GM23338 (cell line): ENCODE measurements around the gene TRPM3. TPM values are rescaled to one million over a fixed set of nuclear protein-coding genes. Genes with fewer than 3 reads are reported as not detected.

ENCODE experiments used
- ATAC-seq: fragments of 200-7000 bp; cut with Tn5 transposase; 3 replicates; pipeline ENCODE4 v1.9.1; 2020
- DNase-seq: peaks from one replicate; pipeline ENCODE4 v3.0.0-alpha.2; 2015; ENCODE audit warnings: low spot score
- H2AFZ ChIP-seq: fragments of 200-600 bp; sonication (generic); 2 replicates; pipeline ENCODE4 v1.8.0; 2016; ENCODE audit warnings: antibody characterized with exemption, mild to moderate bottlenecking, moderate library complexity
- H3F3A ChIP-seq: fragments of 200-600 bp; sonication (generic); replicated peaks from 2 replicates; pipeline ENCODE4 v1.8.0; 2017; ENCODE audit warnings: antibody characterized with exemption, mixed run types, low read depth
- H3K27ac ChIP-seq: fragments of 200-600 bp; sonication (generic); 2 replicates; pipeline ENCODE4 v1.6.1; 2016; ENCODE audit warnings: low read depth
- H3K27me3 ChIP-seq: fragments of 200-600 bp; sonication (generic); 2 replicates; pipeline ENCODE4 v1.8.0; 2016; ENCODE audit warnings: mild to moderate bottlenecking, mixed run types, moderate library complexity; ENCODE audit not compliant: insufficient read depth
- H3K36me3 ChIP-seq: fragments of 200-600 bp; sonication (generic); 2 replicates; pipeline ENCODE4 v1.8.0; 2016; ENCODE audit warnings: mild to moderate bottlenecking; ENCODE audit not compliant: insufficient read depth
- H3K4me1 ChIP-seq: fragments of 200-600 bp; sonication (generic); 2 replicates; pipeline ENCODE4 v1.8.0; 2016; ENCODE audit warnings: mild to moderate bottlenecking, moderate library complexity; ENCODE audit not compliant: insufficient read depth
- H3K4me2 ChIP-seq: fragments of 200-600 bp; sonication (generic); 2 replicates; pipeline ENCODE4 v1.7.1; 2017; ENCODE audit warnings: mixed run types
- H3K4me3 ChIP-seq: fragments of 200-600 bp; sonication (generic); 2 replicates; pipeline ENCODE4 v1.6.1; 2016; ENCODE audit warnings: mixed run types
- H3K79me2 ChIP-seq: fragments of 200-600 bp; sonication (generic); replicated peaks from 2 replicates; pipeline ENCODE4 v1.8.0; 2017; ENCODE audit warnings: mild to moderate bottlenecking; ENCODE audit not compliant: insufficient read depth
- H3K9me2 ChIP-seq: fragments of 200-600 bp; sonication (generic); 2 replicates; pipeline ENCODE4 v1.8.0; 2017; ENCODE audit not compliant: insufficient read depth
- H4K20me1 ChIP-seq: fragments of 200-600 bp; sonication (generic); replicated peaks from 2 replicates; pipeline ENCODE4 v1.8.0; 2017; ENCODE audit warnings: mild to moderate bottlenecking; ENCODE audit not compliant: insufficient read depth
- H3K27ac Mint-ChIP-seq: 2 replicates; pipeline ENCODE4 v1.8.0; 2020; ENCODE audit warnings: inconsistent platforms, mild to moderate bottlenecking, moderate library complexity, mixed read lengths
- H3K27me3 Mint-ChIP-seq: 3 replicates; pipeline ENCODE4 v1.8.0; 2022; ENCODE audit warnings: low read depth, mild to moderate bottlenecking, moderate library complexity, mixed read lengths, inconsistent platforms; ENCODE audit not compliant: insufficient read depth, poor library complexity
- H3K36me3 Mint-ChIP-seq: 3 replicates; pipeline ENCODE4 v1.8.0; 2021; ENCODE audit warnings: low read depth, mild to moderate bottlenecking, inconsistent platforms, moderate library complexity, mixed read lengths
- H3K4me1 Mint-ChIP-seq: 3 replicates; pipeline ENCODE4 v1.8.0; 2020; ENCODE audit warnings: mild to moderate bottlenecking, inconsistent platforms, mixed read lengths
- H3K4me3 Mint-ChIP-seq: 3 replicates; pipeline ENCODE4 v1.8.0; 2021; ENCODE audit warnings: moderate library complexity, mild to moderate bottlenecking, inconsistent platforms, mixed read lengths
- H3K9me3 Mint-ChIP-seq: 3 replicates; pipeline ENCODE4 v1.8.0; 2020; ENCODE audit warnings: moderate library complexity, mild to moderate bottlenecking, inconsistent platforms, mixed read lengths
- CTCF ChIP-seq, 2 experiments: fragments of 200-600 bp in 1 of 2; sonication (generic) in 1 of 2; conservative IDR thresholded peaks; 2 replicates each; pipeline versions ENCODE4 v1.5.1 to v1.6.1; 2016 to 2017; ENCODE audit warnings: antibody characterized with exemption in 2 of 2, low read depth in 2 of 2, mild to moderate bottlenecking in 2 of 2, moderate library complexity in 1 of 2
- ETS1 ChIP-seq: IDR thresholded peaks from 2 replicates; pipeline ENCODE4 v1.6.1; 2016; ENCODE audit warnings: antibody characterized with exemption
- EZH2phosphoT487 ChIP-seq: fragments of 200-600 bp; sonication (generic); IDR thresholded peaks from one replicate; pipeline ENCODE4 v1.8.1; 2018; ENCODE audit warnings: antibody characterized with exemption; ENCODE audit not compliant: unreplicated experiment
- NANOG ChIP-seq: IDR thresholded peaks from 2 replicates; pipeline ENCODE4 v1.6.1; 2016; ENCODE audit warnings: antibody characterized with exemption, borderline replicate concordance
- ZNF114 ChIP-seq: fragments of 250-450 bp; sonication (Bioruptor Pico); IDR thresholded peaks from 2 replicates; pipeline ENCODE4 v1.5.0; 2020; ENCODE audit warnings: mild to moderate bottlenecking, moderate library complexity
- polyA plus RNA-seq: library from polyadenylated mRNA; unstranded; fragments of >200 nt; fragmentation: Nextera tagmentation; extraction: Ambion mirVana; gene quantifications from 2 replicates; pipeline ENCODE4 v1.2.1, GENCODE V29; 2016
- total RNA-seq: library from RNA; depleted of rRNA; stranded (reverse); fragments of >200 nt; shearing (Covaris generic); gene quantifications from 2 replicates; pipeline ENCODE4 v1.2.3, GENCODE V29; 2014
- TF ChIP-seq, protein P1 (sequence below): IDR thresholded peaks from one replicate; pipeline ENCODE4 v1.6.1; 2018; ENCODE audit warnings: antibody characterized with exemption; ENCODE audit not compliant: unreplicated experiment

The TRPM3 gene
- total and polyA plus RNA-seq, 2 experiments from 2014 or later, result 2.8 to 8.2 TPM

GRCh38 chr9:70986984-70987383, 134.4 kb downstream of the TRPM3 start:
- Histone ChIP-seq H3F3A (no peaks in the 10 kb centered on the region), H2AFZ (no peak overlapping the region), H3K27me3 (no peaks in the 10 kb centered on the region), H3K36me3 (no peaks in the 10 kb centered on the region), H3K4me1 (no peaks in the 10 kb centered on the region), H4K20me1 (no peaks in the 10 kb centered on the region), H3K79me2 (no peaks in the 10 kb centered on the region), H3K4me3 (no peak overlapping the region), H3K27ac (no peak overlapping the region), H3K9me2 (0 out of 2 replicates have a peak, but pooled peaks cover 14% of the 10 kb centered on the region), H3K4me2 (no peak overlapping the region)
- no peaks in the 10 kb centered on the region for H3K27me3 Mint-ChIP-seq
- no peak overlapping the region for H3K27ac Mint-ChIP-seq
- DNase-seq (no peak), ATAC-seq (no peak)
- no peak overlapping the region for H3K4me3 Mint-ChIP-seq
- no peaks in the 10 kb centered on the region for H3K4me1 Mint-ChIP-seq
- H3K36me3 Mint-ChIP-seq, result no peaks in the 10 kb centered on the region
- TF ChIP-seq NANOG (no peak), CTCF (conservative IDR thresholded peaks at IDR 0.05; ENCODE audit: low read depth in 2 of 2) (no peak)
- no peaks in the 10 kb centered on the region; the same call in 2 of the 3 replicates for H3K9me3 Mint-ChIP-seq

GRCh38 chr9:70983723-70984295, 137.6 kb downstream of the TRPM3 start:
- no peak for DNase-seq
- Mint-ChIP-seq H3K4me3 (no peak overlapping the region), H3K4me1 (peaks cover 6% of the 10 kb centered on the region; the same call in 1 of the 3 replicates), H3K36me3 (no peaks in the 10 kb centered on the region), H3K27me3 (no peaks in the 10 kb centered on the region), H3K9me3 (no peaks in the 10 kb centered on the region; the same call in 2 of the 3 replicates), H3K27ac (no peak overlapping the region)
- Histone ChIP-seq H3K27me3 (no peaks in the 10 kb centered on the region), H3K4me1 (no peaks in the 10 kb centered on the region), H3F3A (no peaks in the 10 kb centered on the region), H3K4me3 (no peak overlapping the region), H2AFZ (no peak overlapping the region), H3K79me2 (no peaks in the 10 kb centered on the region), H3K36me3 (no peaks in the 10 kb centered on the region), H3K27ac (no peak overlapping the region), H4K20me1 (no peaks in the 10 kb centered on the region), H3K4me2 (no peak overlapping the region), H3K9me2 (0 out of 2 replicates have a peak, but pooled peaks cover 14% of the 10 kb centered on the region)
- ATAC-seq, result no peak
- TF ChIP-seq CTCF (conservative IDR thresholded peaks at IDR 0.05; ENCODE audit: low read depth in 2 of 2) (no peak), EZH2phosphoT487 (no peak), ETS1 (no peak), NANOG (no peak), ZNF114 (CRISPR knock-in tag) (no peak)
- TF ChIP-seq, protein P1, sequence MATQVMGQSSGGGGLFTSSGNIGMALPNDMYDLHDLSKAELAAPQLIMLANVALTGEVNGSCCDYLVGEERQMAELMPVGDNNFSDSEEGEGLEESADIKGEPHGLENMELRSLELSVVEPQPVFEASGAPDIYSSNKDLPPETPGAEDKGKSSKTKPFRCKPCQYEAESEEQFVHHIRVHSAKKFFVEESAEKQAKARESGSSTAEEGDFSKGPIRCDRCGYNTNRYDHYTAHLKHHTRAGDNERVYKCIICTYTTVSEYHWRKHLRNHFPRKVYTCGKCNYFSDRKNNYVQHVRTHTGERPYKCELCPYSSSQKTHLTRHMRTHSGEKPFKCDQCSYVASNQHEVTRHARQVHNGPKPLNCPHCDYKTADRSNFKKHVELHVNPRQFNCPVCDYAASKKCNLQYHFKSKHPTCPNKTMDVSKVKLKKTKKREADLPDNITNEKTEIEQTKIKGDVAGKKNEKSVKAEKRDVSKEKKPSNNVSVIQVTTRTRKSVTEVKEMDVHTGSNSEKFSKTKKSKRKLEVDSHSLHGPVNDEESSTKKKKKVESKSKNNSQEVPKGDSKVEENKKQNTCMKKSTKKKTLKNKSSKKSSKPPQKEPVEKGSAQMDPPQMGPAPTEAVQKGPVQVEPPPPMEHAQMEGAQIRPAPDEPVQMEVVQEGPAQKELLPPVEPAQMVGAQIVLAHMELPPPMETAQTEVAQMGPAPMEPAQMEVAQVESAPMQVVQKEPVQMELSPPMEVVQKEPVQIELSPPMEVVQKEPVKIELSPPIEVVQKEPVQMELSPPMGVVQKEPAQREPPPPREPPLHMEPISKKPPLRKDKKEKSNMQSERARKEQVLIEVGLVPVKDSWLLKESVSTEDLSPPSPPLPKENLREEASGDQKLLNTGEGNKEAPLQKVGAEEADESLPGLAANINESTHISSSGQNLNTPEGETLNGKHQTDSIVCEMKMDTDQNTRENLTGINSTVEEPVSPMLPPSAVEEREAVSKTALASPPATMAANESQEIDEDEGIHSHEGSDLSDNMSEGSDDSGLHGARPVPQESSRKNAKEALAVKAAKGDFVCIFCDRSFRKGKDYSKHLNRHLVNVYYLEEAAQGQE, result no peak
